Calu3 (cell line): Measurements from ENCODE around the gene ENPP5. TPM values are rescaled to one million over a fixed set of nuclear protein-coding genes. Genes with fewer than 3 reads are reported as not detected.

Source experiments
- BruUV-seq: library from RNA; stranded (reverse); fragments of 400-500 nt; replicated peaks from 2 replicates; lab custom pipeline; 2021; lab: Mats Ljungman, UMichigan
- CTCF ChIA-PET: fragments of 300-600 bp; sonication (Branson Sonifier 250); formaldehyde crosslinking; loops from one replicate; lab custom pipeline; 2022; ENCODE audit warnings: antibody characterized with exemption; lab: Charles Lee
- DNase-seq: peaks from one replicate; pipeline ENCODE4 v3.0.0; 2022
- H3K27ac Mint-ChIP-seq: one replicate; pipeline ENCODE4 v1.8.0; 2022; ENCODE audit warnings: mixed read lengths; ENCODE audit not compliant: unreplicated experiment
- H3K27me3 Mint-ChIP-seq: one replicate; pipeline ENCODE4 v1.8.0; 2022; ENCODE audit warnings: mixed read lengths; ENCODE audit not compliant: unreplicated experiment
- H3K36me3 Mint-ChIP-seq: one replicate; pipeline ENCODE4 v1.8.0; 2022; ENCODE audit warnings: mild to moderate bottlenecking, moderate library complexity, mixed read lengths; ENCODE audit not compliant: insufficient read depth, unreplicated experiment
- H3K4me1 Mint-ChIP-seq: one replicate; pipeline ENCODE4 v1.8.0; 2022; ENCODE audit warnings: mild to moderate bottlenecking, low read depth, mixed read lengths; ENCODE audit not compliant: unreplicated experiment
- H3K4me3 Mint-ChIP-seq: one replicate; pipeline ENCODE4 v1.8.0; 2022; ENCODE audit warnings: mild to moderate bottlenecking, low read depth, moderate library complexity, mixed read lengths; ENCODE audit not compliant: unreplicated experiment
- H3K9me3 Mint-ChIP-seq: one replicate; pipeline ENCODE4 v1.8.0; 2022; ENCODE audit warnings: low read depth, mixed read lengths; ENCODE audit not compliant: unreplicated experiment
- CTCF ChIP-seq: fragments of 200-600 bp; IDR thresholded peaks from one replicate; pipeline ENCODE4 v1.8.0; 2022; ENCODE audit warnings: antibody characterized with exemption; ENCODE audit not compliant: unreplicated experiment
- intact Hi-C: fragments of 100-400 bp; cut with micrococcal nuclease; formaldehyde crosslinking; loops from one replicate; pipeline ENCODE4 v1.10.0; 2022; ENCODE audit not compliant: unreplicated experiment
- total RNA-seq: library from RNA; stranded (reverse); gene quantifications from 2 replicates; pipeline ENCODE4 v1.2.3, GENCODE V29; 2022

The ENPP5 gene
- total RNA-seq, 1 experiment from 2014 or later = 17.3 TPM

GRCh38 chr6:46204880-46205650 is 34.3 kb upstream of the ENPP5 start:
- H3K36me3 Mint-ChIP-seq = no peaks in the 10 kb centered on the region
- BruUV-seq = no TSS peak
- no peak overlapping the region for H3K4me3 Mint-ChIP-seq
- no peaks in the 10 kb centered on the region for H3K4me1 Mint-ChIP-seq
- peaks cover 72% of the 10 kb centered on the region for H3K27me3 Mint-ChIP-seq
- TF ChIP-seq CTCF = no peak
- CTCF ChIA-PET = no interaction called here
- DNase-seq = no peak
- no peak overlapping the region for H3K27ac Mint-ChIP-seq
- intact Hi-C loops = loop anchor here (5.0 to 10.0 kb wide), 2 partner anchors 113 to 270 kb away; no protein-coding TSS in a partner anchor
- no peaks in the 10 kb centered on the region for H3K9me3 Mint-ChIP-seq

GRCh38 chr6:46203391-46204177 is 32.8 kb upstream of the ENPP5 start:
- Mint-ChIP-seq H3K36me3 (no peaks in the 10 kb centered on the region), H3K9me3 (no peaks in the 10 kb centered on the region), H3K27me3 (peaks cover 72% of the 10 kb centered on the region), H3K4me3 (no peak overlapping the region), H3K27ac (no peak overlapping the region), H3K4me1 (no peaks in the 10 kb centered on the region)
- TF ChIP-seq CTCF = no peak
- BruUV-seq = no TSS peak
- intact Hi-C loops = loop anchor here (10.0 kb wide), 1 partner anchor 269 kb away; no protein-coding TSS in a partner anchor
- CTCF ChIA-PET = no interaction called here
- no peak for DNase-seq

GRCh38 chr6:46201702-46202101 is 30.9 kb upstream of the ENPP5 start:
- Mint-ChIP-seq H3K36me3 (no peaks in the 10 kb centered on the region), H3K9me3 (no peaks in the 10 kb centered on the region), H3K4me1 (no peaks in the 10 kb centered on the region), H3K4me3 (no peak overlapping the region), H3K27ac (no peak overlapping the region), H3K27me3 (peaks cover 86% of the 10 kb centered on the region)
- intact Hi-C loops = loop anchor here (10.0 kb wide), 1 partner anchor 267 kb away; no protein-coding TSS in a partner anchor
- TF ChIP-seq CTCF = no peak
- DNase-seq = no peak
- CTCF ChIA-PET = interaction anchor here (0.9 kb wide), 1 partner anchor 13 kb away, joined by 3 read pairs; no protein-coding TSS in a partner anchor
- no TSS peak for BruUV-seq

GRCh38 chr6:46199387-46199786 is 28.6 kb upstream of the ENPP5 start:
- Mint-ChIP-seq H3K27me3 (peaks cover 83% of the 10 kb centered on the region), H3K4me3 (no peak overlapping the region), H3K36me3 (no peaks in the 10 kb centered on the region), H3K27ac (no peak overlapping the region), H3K4me1 (no peaks in the 10 kb centered on the region), H3K9me3 (no peaks in the 10 kb centered on the region)
- intact Hi-C loops = no loop called here
- BruUV-seq = no TSS peak
- no peak for TF ChIP-seq CTCF
- CTCF ChIA-PET = no interaction called here
- DNase-seq = no peak
